SK-N-SH (cell line): Measurements from ENCODE around the gene HIVEP2. TPM values are rescaled to one million over a fixed set of nuclear protein-coding genes. Genes with fewer than 3 reads are reported as not detected.

Experiments
- CTCF ChIA-PET: fragments of 300-600, 350-600 bp; formaldehyde crosslinking; extraction: SDS; loops from one replicate; lab custom pipeline; 2021; lab: Yijun Ruan, JAX
- POLR2A ChIA-PET: fragments of 350-600 bp; sonication (Branson Sonifier 250); formaldehyde crosslinking; extraction: SDS; loops from one replicate; lab custom pipeline; 2020; ENCODE audit warnings: antibody characterized with exemption, inconsistent platforms; lab: Yijun Ruan, JAX
- DNase-seq: peaks from one replicate; pipeline ENCODE4 v3.0.0; 2012
- H2AFZ ChIP-seq: fragments of 200-600 bp; sonication (generic); 2 replicates; pipeline ENCODE4 v1.8.1; 2016; ENCODE audit warnings: antibody characterized with exemption, mild to moderate bottlenecking, low read depth
- H3F3A ChIP-seq: fragments of 200-600 bp; sonication (generic); replicated peaks from 2 replicates; pipeline ENCODE3; 2016; ENCODE audit warnings: antibody characterized with exemption, mild to moderate bottlenecking; ENCODE audit not compliant: insufficient read depth
- H3K27ac ChIP-seq, 2 experiments: fragments of 200-500 bp in 1 of 2; fragments of 200-600 bp in 1 of 2; sonication (Bioruptor generic) in 1 of 2; sonication (generic), shearing (Covaris generic) in 1 of 2; 2 replicates each; pipeline versions ENCODE4 v1.5.1 to v1.6.1; 2014 to 2016; ENCODE audit warnings: low read depth in 2 of 2, inconsistent platforms in 1 of 2, low read length in 1 of 2, mild to moderate bottlenecking in 1 of 2, mixed read lengths in 1 of 2
- H3K27me3 ChIP-seq: fragments of 200-600 bp; sonication (generic), shearing (Covaris generic); 2 replicates; pipeline ENCODE4 v1.6.1; 2016; ENCODE audit warnings: mixed run types; ENCODE audit not compliant: insufficient read depth
- H3K36me3 ChIP-seq, 2 experiments: fragments of 200-500 bp in 1 of 2; fragments of 200-600 bp in 1 of 2; sonication (Bioruptor generic) in 1 of 2; sonication (generic) in 1 of 2; replicated peaks in 1 of 2; 2 replicates each; pipeline versions ENCODE3 to v1.5.1; 2014 to 2016; ENCODE audit warnings: low read length in 1 of 2, mild to moderate bottlenecking in 1 of 2; ENCODE audit not compliant: insufficient read depth in 2 of 2, control insufficient read depth in 1 of 2
- H3K4me1 ChIP-seq, 2 experiments: fragments of 200-500 bp in 1 of 2; fragments of 200-600 bp in 1 of 2; sonication (Bioruptor generic) in 1 of 2; sonication (generic), shearing (Covaris generic) in 1 of 2; 2 replicates each; pipeline versions ENCODE4 v1.5.1 to v1.6.1; 2014 to 2016; ENCODE audit warnings: low read depth in 1 of 2, low read length in 1 of 2, mixed run types in 1 of 2; ENCODE audit not compliant: insufficient read depth in 2 of 2, control insufficient read depth in 1 of 2
- H3K4me2 ChIP-seq: fragments of 200-600 bp; sonication (generic), shearing (Covaris generic); 2 replicates; pipeline ENCODE4 v1.6.1; 2017; ENCODE audit warnings: mixed run types
- H3K4me3 ChIP-seq, 2 experiments: fragments of 200-500 bp in 1 of 2; fragments of 200-600 bp in 1 of 2; sonication (Bioruptor generic) in 1 of 2; sonication (generic), shearing (Covaris generic) in 1 of 2; 2 replicates each; pipeline versions ENCODE4 v1.5.1 to v1.8.1; 2014 to 2016; ENCODE audit warnings: low read depth in 2 of 2, inconsistent platforms in 1 of 2, low read length in 1 of 2, mild to moderate bottlenecking in 1 of 2, mixed read lengths in 1 of 2, moderate library complexity in 1 of 2
- H3K79me2 ChIP-seq: fragments of 200-600 bp; sonication (generic); 2 replicates; pipeline ENCODE4 v1.8.1; 2017; ENCODE audit warnings: mild to moderate bottlenecking; ENCODE audit not compliant: insufficient read depth
- H3K9ac ChIP-seq: fragments of 200-600 bp; sonication (generic); 2 replicates; pipeline ENCODE4 v1.6.1; 2017; ENCODE audit warnings: mixed run types
- H3K9me2 ChIP-seq: fragments of 200-600 bp; sonication (generic); 2 replicates; pipeline ENCODE4 v1.6.1; 2017; ENCODE audit warnings: mixed run types
- H3K9me3 ChIP-seq: fragments of 200-600 bp; sonication (generic); 2 replicates; pipeline ENCODE4 v1.6.1; 2017; ENCODE audit warnings: mixed run types, mild to moderate bottlenecking, moderate library complexity
- H4K20me1 ChIP-seq: fragments of 200-600 bp; sonication (generic); 2 replicates; pipeline ENCODE4 v1.6.1; 2017; ENCODE audit warnings: mild to moderate bottlenecking, mixed run types; ENCODE audit not compliant: insufficient read depth
- FOSL2 ChIP-seq: IDR thresholded peaks from 2 replicates; pipeline ENCODE4 v1.4.0; 2012; ENCODE audit warnings: low read depth, mild to moderate bottlenecking, moderate library complexity, borderline replicate concordance
- FOXM1 ChIP-seq: IDR thresholded peaks from 2 replicates; pipeline ENCODE4 v1.4.0; 2012; ENCODE audit warnings: low read depth, mild to moderate bottlenecking
- GABPA ChIP-seq: IDR thresholded peaks from 2 replicates; pipeline ENCODE4 v1.4.0; 2012; ENCODE audit warnings: low read depth, mild to moderate bottlenecking
- RAD21 ChIP-seq: IDR thresholded peaks from 2 replicates; pipeline ENCODE4 v1.6.1; 2012; ENCODE audit warnings: mild to moderate bottlenecking, low read length
- RFX5 ChIP-seq: IDR thresholded peaks from 2 replicates; pipeline ENCODE4 v1.6.1; 2012; ENCODE audit warnings: mild to moderate bottlenecking, improper control_type of control experiment, low read length
- TCF12 ChIP-seq: IDR thresholded peaks from 2 replicates; pipeline ENCODE4 v1.4.0; 2012
- TEAD4 ChIP-seq: IDR thresholded peaks from 2 replicates; pipeline ENCODE4 v1.4.0; 2012; ENCODE audit warnings: mild to moderate bottlenecking, borderline replicate concordance; ENCODE audit not compliant: insufficient read depth
- YY1 ChIP-seq: IDR thresholded peaks from 2 replicates; pipeline ENCODE4 v1.4.0; 2012; ENCODE audit warnings: low read depth, mild to moderate bottlenecking
- WGBS: methylation state at CpG from one replicate; pipeline ENCODE4 v1.1.6; 2017; ENCODE audit warnings: low lambda C conversion rate; 5-methylcytosine and 5-hydroxymethylcytosine counted together
- polyA plus RNA-seq, 3 experiments: library from polyadenylated mRNA; depleted of rRNA; stranded (reverse); fragments of >200 nt; gene quantifications; 2 replicates each; pipeline ENCODE4 v1.2.3, GENCODE V29; 2012
- TF ChIP-seq, protein P1 (sequence below): fragments of 150-350 bp; IDR thresholded peaks from 2 replicates; pipeline ENCODE4 v1.6.1; 2017; ENCODE audit warnings: antibody characterized with exemption, low read length, low read depth, borderline replicate concordance
- TF ChIP-seq, protein P2 (sequence below): IDR thresholded peaks from 2 replicates; pipeline ENCODE4; 2012

HIVEP2 gene
- polyA plus RNA-seq, 1 of the 3 experiments (the other 2 are of a cell fraction): 2.5 TPM

GRCh38 chr6:142722841-142723240 is 222.1 kb downstream of the HIVEP2 start:
- WGBS: 65% methylated on average over 3 of the region's 3 CpGs
- no peaks in the 10 kb centered on the region for H3K9me2 ChIP-seq
- H4K20me1 ChIP-seq: no peaks in the 10 kb centered on the region
- H3K4me3 ChIP-seq: no peak overlapping the region
- POLR2A ChIA-PET: no interaction called here
- no peaks in the 10 kb centered on the region for H3K9me3 ChIP-seq
- no peaks in the 10 kb centered on the region for H3K79me2 ChIP-seq
- no peak overlapping the region for H3K27ac ChIP-seq
- no peak overlapping the region for H3K4me2 ChIP-seq
- H3K4me1 ChIP-seq: peaks cover 0 to 6% of the 10 kb centered on the region in 2 experiments; a peak in 1 of 4 replicates
- no peaks in the 10 kb centered on the region for H3F3A ChIP-seq
- no peak for DNase-seq
- no peaks in the 10 kb centered on the region for H3K27me3 ChIP-seq
- H3K9ac ChIP-seq: no peak overlapping the region
- TF ChIP-seq TCF12: no peak
- no peaks in the 10 kb centered on the region for H3K36me3 ChIP-seq
- no peak overlapping the region for H2AFZ ChIP-seq
- CTCF ChIA-PET: no interaction called here

DNA sequence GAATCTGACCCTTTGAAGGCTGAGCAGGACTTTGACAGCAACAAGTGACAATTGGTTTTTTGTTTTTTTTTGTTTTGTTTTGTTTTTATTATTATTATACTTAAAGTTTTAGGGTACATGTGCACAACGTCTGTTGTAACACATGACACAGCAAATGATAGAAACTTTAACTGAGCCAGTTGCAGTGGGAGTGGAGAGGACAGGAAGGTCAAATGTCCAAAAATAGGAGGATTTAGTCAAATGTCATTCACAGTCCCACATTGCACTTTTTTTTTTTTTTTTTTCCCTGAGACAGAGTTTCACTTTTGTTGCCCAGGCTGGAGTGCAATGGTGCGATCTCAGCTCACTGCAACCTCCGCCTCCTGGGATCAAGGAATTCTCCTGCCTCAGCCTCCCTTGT is 223.0 kb downstream of the HIVEP2 start:
- Histone ChIP-seq H3F3A (no peaks in the 10 kb centered on the region), H3K4me1 (peaks cover 0 to 6% of the 10 kb centered on the region in 2 experiments; a peak in 1 of 4 replicates), H3K36me3 (no peaks in the 10 kb centered on the region), H3K27ac (no peak overlapping the region), H3K79me2 (no peaks in the 10 kb centered on the region), H3K4me3 (no peak overlapping the region), H3K4me2 (no peak overlapping the region), H3K9me3 (no peaks in the 10 kb centered on the region), H2AFZ (no peak overlapping the region), H3K9me2 (no peaks in the 10 kb centered on the region), H4K20me1 (no peaks in the 10 kb centered on the region), H3K9ac (no peak overlapping the region), H3K27me3 (no peaks in the 10 kb centered on the region)
- 92% methylated on average over 3 of the region's 3 CpGs for WGBS
- POLR2A ChIA-PET: no interaction called here
- CTCF ChIA-PET: no interaction called here
- TF ChIP-seq, protein P1, sequence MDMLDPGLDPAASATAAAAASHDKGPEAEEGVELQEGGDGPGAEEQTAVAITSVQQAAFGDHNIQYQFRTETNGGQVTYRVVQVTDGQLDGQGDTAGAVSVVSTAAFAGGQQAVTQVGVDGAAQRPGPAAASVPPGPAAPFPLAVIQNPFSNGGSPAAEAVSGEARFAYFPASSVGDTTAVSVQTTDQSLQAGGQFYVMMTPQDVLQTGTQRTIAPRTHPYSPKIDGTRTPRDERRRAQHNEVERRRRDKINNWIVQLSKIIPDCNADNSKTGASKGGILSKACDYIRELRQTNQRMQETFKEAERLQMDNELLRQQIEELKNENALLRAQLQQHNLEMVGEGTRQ: no peak
- TF ChIP-seq YY1: no peak
- TF ChIP-seq TEAD4: no peak
- TF ChIP-seq GABPA: no peak
- TF ChIP-seq TCF12: no peak
- TF ChIP-seq, protein P2, sequence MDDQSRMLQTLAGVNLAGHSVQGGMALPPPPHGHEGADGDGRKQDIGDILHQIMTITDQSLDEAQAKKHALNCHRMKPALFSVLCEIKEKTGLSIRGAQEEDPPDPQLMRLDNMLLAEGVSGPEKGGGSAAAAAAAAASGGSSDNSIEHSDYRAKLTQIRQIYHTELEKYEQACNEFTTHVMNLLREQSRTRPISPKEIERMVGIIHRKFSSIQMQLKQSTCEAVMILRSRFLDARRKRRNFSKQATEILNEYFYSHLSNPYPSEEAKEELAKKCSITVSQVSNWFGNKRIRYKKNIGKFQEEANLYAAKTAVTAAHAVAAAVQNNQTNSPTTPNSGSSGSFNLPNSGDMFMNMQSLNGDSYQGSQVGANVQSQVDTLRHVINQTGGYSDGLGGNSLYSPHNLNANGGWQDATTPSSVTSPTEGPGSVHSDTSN: no peak
- no peak for TF ChIP-seq RAD21
- no peak for DNase-seq

- H3K4me2 ChIP-seq: no peak overlapping the region
- no peaks in the 10 kb centered on the region for H4K20me1 ChIP-seq
- no peaks in the 10 kb centered on the region for H3K36me3 ChIP-seq
- CTCF ChIA-PET: no interaction called here
- H2AFZ ChIP-seq: no peak overlapping the region
- H3K27ac ChIP-seq: no peak overlapping the region
- H3K4me3 ChIP-seq: no peak overlapping the region
- H3K27me3 ChIP-seq: no peaks in the 10 kb centered on the region
- no peak overlapping the region for H3K9ac ChIP-seq
- H3K4me1 ChIP-seq: peaks cover 0 to 6% of the 10 kb centered on the region in 2 experiments; a peak in 1 of 4 replicates
- H3K9me3 ChIP-seq: no peaks in the 10 kb centered on the region
- no peak for DNase-seq
- TF ChIP-seq RFX5 (no peak), FOSL2 (no peak), FOXM1 (no peak), RAD21 (no peak)
- 79% methylated on average over 5 of the region's 5 CpGs for WGBS
- no peaks in the 10 kb centered on the region for H3F3A ChIP-seq
- no peaks in the 10 kb centered on the region for H3K9me2 ChIP-seq
- POLR2A ChIA-PET: no interaction called here
- no peaks in the 10 kb centered on the region for H3K79me2 ChIP-seq
Measured at GRCh38 chr6:142721215-142721920, 223.6 kb downstream of the HIVEP2 start.
